ENCODE measurements around the gene PODXL2. TPM values are rescaled to one million over a fixed set of nuclear protein-coding genes. Genes with fewer than 3 reads are reported as not detected.

PODXL2 gene
- total and polyA plus RNA-seq, 2 of the 8 experiments (the other 6 are each of a cell fraction or from before 2014, with no cell fraction given), result 27.6 to 31.6 TPM

- ChIA-PET POLR2A (ENCODE audit: partially characterized antibody) (interaction anchor here (0.6 to 10.3 kb wide), 22 partner anchors 10 to 499 kb away, joined by 3 to 175 read pairs (median 5); partner anchors contain the start of genes PODXL2 and TPRA1), CTCF (ENCODE audit: partially characterized antibody) (interaction anchor here (0.6 to 1.9 kb wide), 6 partner anchors 11 to 1579 kb away, joined by 3 to 13 read pairs (median 3); no protein-coding TSS in a partner anchor)
- Histone ChIP-seq H3K36me3 (ENCODE audit: control insufficient read depth in 2 of 4, insufficient read depth in 4 of 4, low read length in 3 of 4) (peaks cover 22 to 46% (median 31%) of the 10 kb centered on the region in 4 experiments), H4K8ac (ENCODE audit: extremely low read depth, insufficient read depth, low read length) (peak overlapping the region; percentile 53; the same call in 1 of the 2 replicates), H2BK5ac (ENCODE audit: low read depth, low read length) (peak overlapping the region; percentile 89; the same call in 1 of the 2 replicates), H3K9ac (replicated peaks in 1 of 4; ENCODE audit: extremely low read depth in 1 of 4, low read depth in 3 of 4, low read length in 3 of 4) (peak overlapping the region; percentile 98 to 100 (median 99)), H4K20me1 (replicated peaks in 1 of 2; ENCODE audit: control insufficient read depth in 1 of 2, insufficient read depth in 2 of 2, low read length in 2 of 2) (peaks cover 4 to 9% of the 10 kb centered on the region in 2 experiments), H3K4me1 (replicated peaks in 1 of 4; ENCODE audit: control insufficient read depth in 3 of 4, insufficient read depth in 4 of 4, low read length in 3 of 4) (peaks cover 9 to 12% (median 9%) of the 10 kb centered on the region in 4 experiments), H3K18ac (ENCODE audit: extremely low read depth, low read length) (peak overlapping the region; percentile 55; the same call in 1 of the 2 replicates), H3K4me2 (ENCODE audit: insufficient read depth in 1 of 2, low read depth in 2 of 2, low read length in 2 of 2) (peak overlapping the region; percentile 82 to 98), H3K23ac (ENCODE audit: insufficient read length) (no peak overlapping the region), H2BK120ac (replicated peaks; ENCODE audit: low read depth, low read length) (no peak overlapping the region), H3K14ac (ENCODE audit: insufficient read length) (no peak overlapping the region), H2BK15ac (ENCODE audit: low read length) (no peak overlapping the region), H2AK5ac (ENCODE audit: low read depth, low read length) (peak overlapping the region; percentile 71), H3K4me3 (ENCODE audit: extremely low read depth in 1 of 4, insufficient read depth in 2 of 4, low read depth in 3 of 4, low read length in 4 of 4) (peak overlapping the region; percentile 74 to 84 (median 78)), H3K79me2 (ENCODE audit: control insufficient read depth in 1 of 2, insufficient read depth in 2 of 2, low read length in 2 of 2) (peaks cover 16 to 47% of the 10 kb centered on the region in 2 experiments), H2BK20ac (ENCODE audit: low read length) (no peak overlapping the region), H3K79me1 (ENCODE audit: low read depth, low read length) (peaks cover 14% of the 10 kb centered on the region; the same call in 1 of the 2 replicates), H2BK12ac (ENCODE audit: low read depth, low read length) (peak overlapping the region; percentile 40; the same call in 1 of the 2 replicates), H3K56ac (replicated peaks; ENCODE audit: insufficient read length, low read depth, low read length) (peak overlapping the region; percentile 84), H3K27ac (ENCODE audit: low read depth, low read length) (peak overlapping the region; percentile 97), H3K23me2 (ENCODE audit: low read depth, low read length) (peaks cover 5% of the 10 kb centered on the region; the same call in 1 of the 2 replicates), H3K27me3 (replicated peaks in 1 of 4; ENCODE audit: control insufficient read depth in 3 of 4, extremely low read depth in 1 of 4, insufficient read depth in 3 of 4, low read length in 3 of 4) (no peaks in the 10 kb centered on the region), H3K9me3 (ENCODE audit: insufficient read depth in 2 of 2, low read depth in 1 of 2, low read length in 1 of 2) (no peaks in the 10 kb centered on the region), H3K4ac (replicated peaks; ENCODE audit: insufficient read length, low read depth, low read length) (peak overlapping the region; percentile 46), H4K91ac (replicated peaks; ENCODE audit: insufficient read length, low read length) (no peak overlapping the region), H2AFZ (ENCODE audit: low read length) (no peak overlapping the region), H4K5ac (ENCODE audit: insufficient read length, low read depth, low read length) (peak overlapping the region; percentile 19)
- DNase-seq (ENCODE audit: low read depth in 1 of 2, low spot score in 2 of 2), result no peak
- WGBS, 2 experiments (ENCODE audit: extremely low coverage in 1 of 2, insufficient coverage in 1 of 2, insufficient read length in 1 of 2, insufficient replicate concordance in 2 of 2, low coverage in 1 of 2, low lambda C conversion rate in 2 of 2, missing lambda C conversion rate in 1 of 2), result 92% methylated on average over 14 of the region's 14 CpGs; no CpG with 5 or more reads in 1 of the 2 experiments
- FAIRE-seq, result no peak
- TF ChIP-seq POLR2AphosphoS5 (IDR thresholded peaks at IDR 0.05; ENCODE audit: low read depth, low read length) (peak; percentile 27; the same call in 1 of the 2 replicates), SP4 (IDR thresholded peaks at IDR 0.05; ENCODE audit: low read length) (no peak), SUZ12 (IDR thresholded peaks at IDR 0.05; ENCODE audit: low read length) (no peak), CHD2 (IDR thresholded peaks at IDR 0.05; ENCODE audit: low read length) (no peak), NANOG (IDR thresholded peaks at IDR 0.05; ENCODE audit: insufficient read depth, low read depth, low read length, poor library complexity, severe bottlenecking) (no peak), RXRA (IDR thresholded peaks at IDR 0.05; ENCODE audit: insufficient read depth, low read depth, low read length) (no peak), BCL11A (IDR thresholded peaks at IDR 0.05; ENCODE audit: low read depth in 2 of 2, low read length in 2 of 2) (no peak), POLR2A (IDR thresholded peaks at IDR 0.05; ENCODE audit: control extremely low read depth in 1 of 2, low read depth in 2 of 2, low read length in 2 of 2) (peak in 1 of 2 experiments; percentile 22; a peak in 1 of 3 replicates), TAF1 (IDR thresholded peaks at IDR 0.05; ENCODE audit: low read depth, low read length) (0 out of 2 replicates have a peak, but pooled peaks have one; percentile 26), BACH1 (IDR thresholded peaks at IDR 0.05; ENCODE audit: low read length) (no peak), E2F6 (IDR thresholded peaks at IDR 0.05) (no peak)
Measured at GRCh38 chr3:127598841-127599570, 30.0 kb upstream of the PODXL2 start.

Data from H1 (cell line).